ENCODE results near the gene DNAH11. TPM values are rescaled to one million over a fixed set of nuclear protein-coding genes. Genes with fewer than 3 reads are reported as not detected.

Gene DNAH11
- total RNA-seq, 1 experiment from 2014 or later = 0.15 TPM

GRCh38 chr7:21562385-21562784 is 19.5 kb downstream of the DNAH11 start:
- CTCF ChIA-PET = no interaction called here
- no TSS peak for BruUV-seq (replicated peaks)
- ATAC-seq = no peak
- POLR2A ChIA-PET = no interaction called here
- Histone ChIP-seq H3K4me1 (ENCODE audit: control insufficient read depth, insufficient read depth, low read length) (no peaks in the 10 kb centered on the region), H3K27ac (ENCODE audit: low read length) (no peak overlapping the region), H3K4me3 (ENCODE audit: low read depth in 2 of 2, low read length in 2 of 2) (no peak overlapping the region), H3K27me3 (ENCODE audit: control insufficient read depth, insufficient read depth, low read length) (no peaks in the 10 kb centered on the region), H3K36me3 (ENCODE audit: control insufficient read depth, insufficient read depth, low read length) (no peaks in the 10 kb centered on the region), H3K9me3 (ENCODE audit: control insufficient read depth, insufficient read depth, low read depth, low read length) (no peaks in the 10 kb centered on the region)
- DNase-seq (ENCODE audit: low read depth, low spot score) = no peak
- in situ Hi-C loops (cut with HindIII; ENCODE audit: low pct_unique_long_range_greater_than_20kb, low sequenced_read_pairs) = no loop called here
- intact Hi-C loops (cut with micrococcal nuclease; ENCODE audit: unreplicated experiment) = no loop called here
- TF ChIP-seq, protein P1, sequence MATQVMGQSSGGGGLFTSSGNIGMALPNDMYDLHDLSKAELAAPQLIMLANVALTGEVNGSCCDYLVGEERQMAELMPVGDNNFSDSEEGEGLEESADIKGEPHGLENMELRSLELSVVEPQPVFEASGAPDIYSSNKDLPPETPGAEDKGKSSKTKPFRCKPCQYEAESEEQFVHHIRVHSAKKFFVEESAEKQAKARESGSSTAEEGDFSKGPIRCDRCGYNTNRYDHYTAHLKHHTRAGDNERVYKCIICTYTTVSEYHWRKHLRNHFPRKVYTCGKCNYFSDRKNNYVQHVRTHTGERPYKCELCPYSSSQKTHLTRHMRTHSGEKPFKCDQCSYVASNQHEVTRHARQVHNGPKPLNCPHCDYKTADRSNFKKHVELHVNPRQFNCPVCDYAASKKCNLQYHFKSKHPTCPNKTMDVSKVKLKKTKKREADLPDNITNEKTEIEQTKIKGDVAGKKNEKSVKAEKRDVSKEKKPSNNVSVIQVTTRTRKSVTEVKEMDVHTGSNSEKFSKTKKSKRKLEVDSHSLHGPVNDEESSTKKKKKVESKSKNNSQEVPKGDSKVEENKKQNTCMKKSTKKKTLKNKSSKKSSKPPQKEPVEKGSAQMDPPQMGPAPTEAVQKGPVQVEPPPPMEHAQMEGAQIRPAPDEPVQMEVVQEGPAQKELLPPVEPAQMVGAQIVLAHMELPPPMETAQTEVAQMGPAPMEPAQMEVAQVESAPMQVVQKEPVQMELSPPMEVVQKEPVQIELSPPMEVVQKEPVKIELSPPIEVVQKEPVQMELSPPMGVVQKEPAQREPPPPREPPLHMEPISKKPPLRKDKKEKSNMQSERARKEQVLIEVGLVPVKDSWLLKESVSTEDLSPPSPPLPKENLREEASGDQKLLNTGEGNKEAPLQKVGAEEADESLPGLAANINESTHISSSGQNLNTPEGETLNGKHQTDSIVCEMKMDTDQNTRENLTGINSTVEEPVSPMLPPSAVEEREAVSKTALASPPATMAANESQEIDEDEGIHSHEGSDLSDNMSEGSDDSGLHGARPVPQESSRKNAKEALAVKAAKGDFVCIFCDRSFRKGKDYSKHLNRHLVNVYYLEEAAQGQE (IDR thresholded peaks at IDR 0.05; ENCODE audit: insufficient read depth in 1 of 2, low read depth in 2 of 2, low read length in 1 of 2) = no peak
- TF ChIP-seq, protein P2, sequence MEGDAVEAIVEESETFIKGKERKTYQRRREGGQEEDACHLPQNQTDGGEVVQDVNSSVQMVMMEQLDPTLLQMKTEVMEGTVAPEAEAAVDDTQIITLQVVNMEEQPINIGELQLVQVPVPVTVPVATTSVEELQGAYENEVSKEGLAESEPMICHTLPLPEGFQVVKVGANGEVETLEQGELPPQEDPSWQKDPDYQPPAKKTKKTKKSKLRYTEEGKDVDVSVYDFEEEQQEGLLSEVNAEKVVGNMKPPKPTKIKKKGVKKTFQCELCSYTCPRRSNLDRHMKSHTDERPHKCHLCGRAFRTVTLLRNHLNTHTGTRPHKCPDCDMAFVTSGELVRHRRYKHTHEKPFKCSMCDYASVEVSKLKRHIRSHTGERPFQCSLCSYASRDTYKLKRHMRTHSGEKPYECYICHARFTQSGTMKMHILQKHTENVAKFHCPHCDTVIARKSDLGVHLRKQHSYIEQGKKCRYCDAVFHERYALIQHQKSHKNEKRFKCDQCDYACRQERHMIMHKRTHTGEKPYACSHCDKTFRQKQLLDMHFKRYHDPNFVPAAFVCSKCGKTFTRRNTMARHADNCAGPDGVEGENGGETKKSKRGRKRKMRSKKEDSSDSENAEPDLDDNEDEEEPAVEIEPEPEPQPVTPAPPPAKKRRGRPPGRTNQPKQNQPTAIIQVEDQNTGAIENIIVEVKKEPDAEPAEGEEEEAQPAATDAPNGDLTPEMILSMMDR (IDR thresholded peaks at IDR 0.05) = no peak
- TF ChIP-seq SIN3A (IDR thresholded peaks at IDR 0.05; ENCODE audit: borderline replicate concordance, insufficient read depth, low read depth, low read length) (no peak), POLR2AphosphoS5 (IDR thresholded peaks at IDR 0.05; ENCODE audit: low read depth, low read length) (no peak), TCF7L2 (IDR thresholded peaks at IDR 0.05; ENCODE audit: low read depth, low read length) (no peak)

- no peak for TF ChIP-seq POLR2AphosphoS5 (IDR thresholded peaks at IDR 0.05; ENCODE audit: low read depth, low read length)
- no peak for TF ChIP-seq SIN3A (IDR thresholded peaks at IDR 0.05; ENCODE audit: borderline replicate concordance, insufficient read depth, low read depth, low read length)
- TF ChIP-seq, protein P2 (IDR thresholded peaks at IDR 0.05) = no peak
- TF ChIP-seq, protein P1 (IDR thresholded peaks at IDR 0.05; ENCODE audit: insufficient read depth in 1 of 2, low read depth in 2 of 2, low read length in 1 of 2) = no peak
- no peak for TF ChIP-seq TCF7L2 (IDR thresholded peaks at IDR 0.05; ENCODE audit: low read depth, low read length)
- Histone ChIP-seq H3K4me1 (ENCODE audit: control insufficient read depth, insufficient read depth, low read length) (no peaks in the 10 kb centered on the region), H3K9me3 (ENCODE audit: control insufficient read depth, insufficient read depth, low read depth, low read length) (no peaks in the 10 kb centered on the region), H3K36me3 (ENCODE audit: control insufficient read depth, insufficient read depth, low read length) (no peaks in the 10 kb centered on the region), H3K4me3 (ENCODE audit: low read depth in 2 of 2, low read length in 2 of 2) (no peak overlapping the region), H3K27ac (ENCODE audit: low read length) (no peak overlapping the region), H3K27me3 (ENCODE audit: control insufficient read depth, insufficient read depth, low read length) (peaks cover 3% of the 10 kb centered on the region; the same call in 1 of the 2 replicates)
- BruUV-seq (replicated peaks) = no TSS peak
- ATAC-seq (no peak), DNase-seq (ENCODE audit: low read depth, low spot score) (no peak)
- ChIA-PET CTCF (no interaction called here), POLR2A (no interaction called here)
- intact Hi-C loops (cut with micrococcal nuclease; ENCODE audit: unreplicated experiment) (no loop called here), in situ Hi-C loops (cut with HindIII; ENCODE audit: low pct_unique_long_range_greater_than_20kb, low sequenced_read_pairs) (no loop called here)
Observed at GRCh38 chr7:21565614-21566013, 22.8 kb downstream of the DNAH11 start.

Data from Panc1 (cell line).